ELF-1 (cell line): ENCODE data around the gene GARIN1A.
"Not testable (repeated sequence)": the region's sequence is repeated elsewhere in the genome, so short reads cannot be mapped to it uniquely, and the experiment has no call there.

Experiments used
- DNase-seq: peaks from one replicate; pipeline ENCODE4 v3.0.0-alpha.2; 2016; ENCODE audit warnings: low read depth, low spot score

Gene GARIN1A

DNA sequence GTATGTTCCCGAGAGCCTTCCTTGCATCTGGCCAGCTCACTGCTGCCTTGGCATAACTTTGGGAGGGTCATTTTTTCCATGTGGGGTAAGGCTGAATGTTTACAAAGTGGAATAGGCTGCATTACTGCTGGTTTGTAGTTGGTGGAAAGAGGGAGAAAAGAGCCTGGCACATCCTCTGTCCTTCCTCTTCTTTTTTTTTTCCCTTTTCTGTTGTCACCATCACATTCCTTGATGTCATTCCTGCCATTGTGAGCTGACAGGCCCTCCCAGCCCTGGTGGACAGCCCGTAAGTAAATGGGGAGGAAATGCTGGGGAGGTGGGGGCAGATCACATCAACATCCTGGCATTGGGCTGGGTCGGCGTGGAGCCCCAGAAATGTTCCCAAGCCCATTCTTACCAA lies at the start of gene GARIN1A:
GARIN1A (plus strand) TSS at position 301 of the 400 bp plus-strand sequence. CDS start 106 bp downstream, outside the sequence.
- DNase-seq = no peak

DNA sequence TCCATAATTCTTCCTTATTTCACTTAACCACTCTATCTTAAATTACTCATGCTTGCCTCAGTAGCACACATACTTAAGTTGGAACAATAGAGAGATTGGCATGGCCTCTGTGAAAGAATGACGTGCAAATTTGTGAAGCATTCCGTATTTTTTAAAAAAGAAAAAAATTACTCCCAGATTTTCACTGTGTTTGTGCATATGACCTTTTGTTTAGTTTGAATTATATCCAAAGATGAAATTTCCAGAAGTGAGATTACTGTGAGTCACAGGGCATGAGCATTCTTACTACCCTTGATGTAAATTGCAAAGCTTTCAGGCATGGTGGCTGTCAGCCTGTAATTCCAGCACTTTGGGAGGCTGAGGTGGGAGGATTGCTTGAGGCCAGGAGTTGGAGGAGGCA lies 45.0 kb upstream of the GARIN1A start:
- DNase-seq = not testable (repeated sequence)

DNA sequence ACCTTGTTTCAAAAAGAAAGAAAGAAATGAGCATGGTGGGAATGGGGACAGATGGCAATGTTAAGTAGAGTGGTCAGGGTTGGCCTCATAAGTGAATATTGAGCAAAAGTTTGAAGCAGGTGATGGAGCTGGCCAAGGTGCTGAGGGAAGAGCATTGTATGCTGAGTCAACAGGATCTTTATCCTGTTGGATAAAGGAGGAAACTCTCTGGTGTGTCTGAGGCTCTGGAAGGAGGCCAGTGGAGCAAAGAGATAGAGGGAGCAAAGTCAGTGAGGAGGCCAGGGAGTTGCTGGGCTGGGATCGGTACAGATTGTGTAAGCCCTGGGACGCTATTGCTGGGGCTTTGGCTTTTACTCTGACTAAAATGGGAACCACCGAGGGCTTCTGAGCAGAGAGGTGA lies 38.2 kb upstream of the GARIN1A start:
- DNase-seq = not testable (repeated sequence)

DNA sequence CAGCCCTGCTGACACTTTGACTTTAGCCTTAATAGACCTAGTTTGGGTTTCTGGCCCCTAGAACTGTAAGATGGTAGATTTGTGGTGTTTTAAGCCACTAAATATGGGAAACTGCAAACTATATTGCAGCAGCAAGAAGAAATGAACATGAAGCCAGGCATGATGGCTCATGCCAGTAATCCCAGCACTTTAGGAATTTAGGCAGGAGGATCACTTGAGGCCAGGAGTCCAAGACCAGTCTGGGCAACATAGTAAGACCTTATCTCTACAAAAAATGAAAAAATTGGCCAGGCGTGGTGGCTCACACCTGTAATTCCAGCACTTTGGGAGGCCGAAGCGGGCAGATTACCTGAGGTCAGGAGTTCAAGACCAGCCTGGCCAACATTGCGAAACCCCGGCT lies 26.9 kb upstream of the GARIN1A start:
- not testable (repeated sequence) for DNase-seq

DNA sequence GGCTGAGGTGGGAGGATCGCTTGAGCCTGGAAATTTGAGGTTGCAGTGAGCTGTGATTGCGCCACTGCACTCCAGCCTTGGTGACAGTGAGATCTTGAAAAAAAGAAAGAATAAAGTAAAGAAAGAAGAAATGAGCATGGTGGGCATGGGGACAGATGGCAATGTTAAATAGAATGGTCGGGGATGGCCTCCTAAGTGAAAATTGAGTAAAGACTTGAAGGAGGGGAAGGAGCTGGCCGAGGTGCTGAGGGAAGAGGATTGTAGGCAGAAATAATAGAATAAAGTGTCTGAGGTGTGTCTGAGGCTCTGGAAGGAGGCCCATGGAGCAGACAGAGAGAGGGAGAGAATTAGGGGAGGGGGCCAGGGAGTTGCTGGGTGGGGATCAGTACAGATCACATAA lies 26.2 kb upstream of the GARIN1A start:
- DNase-seq = not testable (repeated sequence)

DNA sequence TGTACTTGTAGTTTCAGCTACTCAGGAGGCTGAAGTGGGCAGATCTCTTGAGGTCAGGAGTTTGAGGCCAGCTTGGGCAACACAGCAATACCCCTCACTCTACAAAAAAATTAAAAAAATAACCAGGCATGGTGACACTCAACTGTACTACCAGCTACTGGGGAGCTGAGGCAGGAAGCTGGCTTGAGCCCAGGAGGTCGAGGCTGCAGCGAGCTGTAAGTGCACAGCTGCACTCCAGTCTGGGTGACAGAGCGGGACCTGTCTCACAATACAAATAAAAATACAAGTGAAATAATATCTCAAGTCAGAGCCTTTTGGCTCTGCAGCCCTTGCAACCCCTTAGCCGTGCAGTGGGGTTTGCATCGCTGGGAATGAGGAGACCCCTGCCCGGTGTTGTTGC lies 25.2 kb upstream of the GARIN1A start:
- DNase-seq = not testable (repeated sequence)

DNA sequence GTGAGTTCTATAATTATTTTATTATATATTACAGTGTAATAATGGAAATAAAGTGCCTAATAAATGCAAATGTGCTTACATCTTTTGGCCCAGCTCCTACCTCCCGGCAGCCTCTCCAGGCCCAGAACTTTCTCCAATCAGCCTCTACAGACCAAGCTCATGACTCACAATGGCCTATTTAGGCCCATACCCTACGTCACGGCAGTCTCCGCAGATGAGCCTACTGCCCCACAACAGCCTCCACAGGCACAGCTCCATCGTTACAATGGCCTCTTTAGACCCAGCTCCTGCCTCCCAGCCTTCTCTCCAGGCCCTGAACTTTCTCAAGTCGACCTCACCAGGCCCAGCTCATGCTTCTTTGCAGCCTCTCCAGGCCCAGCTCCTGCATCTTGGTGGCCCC lies 21.0 kb upstream of the GARIN1A start:
- not testable (repeated sequence) for DNase-seq

DNA sequence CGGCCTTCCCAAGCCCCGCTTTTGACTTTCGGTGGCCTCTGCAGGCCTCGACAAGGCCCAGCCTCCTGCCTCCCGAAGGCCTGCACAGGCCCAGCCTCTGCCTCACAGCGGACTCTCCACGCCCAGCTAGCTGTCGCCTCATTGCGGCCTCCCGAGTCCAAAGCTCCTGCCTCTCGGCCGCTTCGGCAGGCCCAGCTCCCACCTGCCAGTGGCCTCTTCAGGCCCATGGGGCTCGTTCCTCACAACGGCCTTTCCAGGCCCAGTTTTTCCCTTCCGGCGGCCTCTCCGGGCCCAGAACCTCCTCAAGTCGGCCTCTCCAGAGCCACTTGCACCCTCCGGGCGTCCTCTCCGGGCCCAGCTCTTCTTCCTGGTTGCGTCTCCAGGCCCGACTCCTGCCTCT lies 19.5 kb upstream of the GARIN1A start:
- not testable (repeated sequence) for DNase-seq

DNA sequence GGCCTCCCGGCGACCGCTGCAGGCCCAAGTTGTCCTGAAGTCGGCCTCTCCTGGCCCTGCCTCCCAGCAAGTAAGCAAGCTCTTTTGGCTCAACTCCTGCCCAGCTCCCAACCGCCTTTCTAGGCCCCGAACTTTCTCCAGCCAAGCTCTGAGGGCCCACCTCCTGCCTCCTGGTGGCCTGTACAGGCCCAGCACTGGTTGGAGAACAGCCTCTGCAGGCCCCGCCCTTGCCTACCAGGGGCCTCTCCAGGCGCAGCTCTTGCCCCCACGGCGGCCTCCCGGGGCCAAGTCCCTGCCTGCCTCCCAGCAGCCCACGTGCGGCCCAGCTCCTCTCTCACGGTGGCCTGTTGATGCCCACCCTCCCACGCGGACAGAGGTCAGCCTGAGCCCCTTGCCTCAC lies 18.9 kb upstream of the GARIN1A start:
- DNase-seq = not testable (repeated sequence)

DNA sequence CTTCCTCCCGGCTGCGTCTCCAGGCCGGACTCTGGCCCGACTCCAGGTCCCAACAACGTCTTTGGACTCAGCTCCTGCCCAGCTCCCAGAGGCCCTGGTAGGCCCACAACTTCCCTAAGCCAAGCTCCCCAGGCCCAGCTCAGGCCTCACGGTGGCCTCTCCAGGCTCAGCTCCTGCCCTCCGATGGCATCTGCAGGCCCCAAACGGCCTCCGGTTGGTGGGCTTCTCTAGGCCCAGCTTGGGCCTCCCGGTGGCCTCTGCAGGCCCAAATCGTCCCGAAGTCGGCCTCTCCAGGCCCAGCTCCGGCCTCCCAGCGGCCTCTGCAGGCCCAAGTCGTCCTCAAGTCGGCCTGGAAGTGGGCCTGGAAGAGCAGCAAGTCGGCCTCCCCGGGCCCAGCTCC lies 18.0 kb upstream of the GARIN1A start:
- not testable (repeated sequence) for DNase-seq

DNA sequence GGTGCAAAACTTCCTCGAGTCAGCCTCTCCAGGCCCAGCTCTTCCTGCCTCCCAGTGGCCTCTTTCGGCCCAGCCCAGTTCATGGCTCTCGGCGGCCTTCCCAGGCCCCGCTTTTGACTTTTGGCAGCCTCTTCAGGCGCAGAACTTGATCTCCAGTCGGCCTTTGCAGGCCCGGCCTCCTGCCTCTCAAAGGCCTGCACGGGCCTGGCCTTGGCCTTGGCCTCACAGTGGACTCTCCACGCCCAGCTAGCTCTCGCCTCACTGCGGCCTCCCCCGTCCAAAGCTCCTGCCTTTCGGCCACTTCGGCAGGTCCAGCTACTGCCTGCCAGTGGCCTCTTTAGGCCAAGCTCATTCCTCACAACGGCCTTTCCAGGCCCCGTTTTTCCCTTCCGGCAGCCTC lies 17.6 kb upstream of the GARIN1A start:
- DNase-seq = not testable (repeated sequence)

DNA sequence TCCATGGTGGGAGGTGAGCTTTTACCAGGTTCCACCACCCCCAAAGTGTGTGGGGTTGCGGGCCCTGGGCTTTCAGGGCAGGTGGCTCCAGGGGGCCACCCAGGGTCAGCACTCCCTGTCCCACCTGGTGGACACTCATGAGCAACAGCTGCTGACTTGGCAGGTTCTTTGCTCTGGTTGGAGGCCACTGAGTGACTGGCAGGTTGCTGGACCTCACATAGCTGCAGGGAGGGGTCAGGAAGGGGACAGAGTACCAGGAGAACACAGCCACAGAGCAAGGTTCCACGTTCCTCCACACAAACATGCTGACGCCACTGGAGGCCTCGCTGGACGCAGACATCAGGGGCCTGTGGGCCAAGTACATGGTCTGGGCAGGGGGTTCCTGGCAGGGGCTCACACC lies 13.7 kb upstream of the GARIN1A start:
- not testable (repeated sequence) for DNase-seq

DNA sequence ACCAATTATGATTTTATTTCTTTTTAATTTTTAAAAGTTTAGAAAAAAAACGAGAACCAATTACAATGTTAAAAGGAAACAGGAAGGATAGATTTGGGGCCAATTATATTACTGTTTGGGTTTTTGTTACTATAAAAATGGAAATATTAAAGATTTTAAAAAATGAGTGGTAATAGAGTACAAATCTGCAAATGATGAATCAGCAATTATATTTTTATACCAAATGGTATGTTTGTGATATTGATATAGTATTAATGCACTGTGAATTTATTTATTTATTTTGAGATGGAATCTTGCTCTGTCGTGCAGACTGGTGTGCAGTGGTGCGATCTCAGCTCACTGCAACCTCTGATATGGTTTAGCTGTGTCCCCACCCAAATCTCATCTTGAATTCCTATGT lies 11.5 kb upstream of the GARIN1A start:
- DNase-seq = no peak

DNA sequence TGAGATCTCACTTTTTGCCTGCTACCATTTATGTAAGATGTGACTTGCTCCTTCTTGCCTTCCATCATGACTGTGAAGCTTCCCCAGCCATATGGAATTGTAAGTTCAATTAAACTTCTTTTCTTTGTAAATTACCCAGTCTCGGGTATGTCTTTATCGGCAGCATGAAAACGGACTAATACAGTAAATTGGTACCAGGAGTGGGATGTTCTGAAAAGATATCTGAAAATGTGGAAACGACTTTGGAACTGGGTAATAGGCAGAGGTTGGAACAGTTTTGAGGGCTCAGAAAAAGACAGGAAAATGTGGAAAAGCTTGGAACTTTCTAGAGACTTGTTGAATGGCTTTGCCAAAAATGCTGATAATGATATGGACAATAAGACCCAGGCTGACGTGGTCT lies 10.6 kb upstream of the GARIN1A start:
- DNase-seq = no peak

DNA sequence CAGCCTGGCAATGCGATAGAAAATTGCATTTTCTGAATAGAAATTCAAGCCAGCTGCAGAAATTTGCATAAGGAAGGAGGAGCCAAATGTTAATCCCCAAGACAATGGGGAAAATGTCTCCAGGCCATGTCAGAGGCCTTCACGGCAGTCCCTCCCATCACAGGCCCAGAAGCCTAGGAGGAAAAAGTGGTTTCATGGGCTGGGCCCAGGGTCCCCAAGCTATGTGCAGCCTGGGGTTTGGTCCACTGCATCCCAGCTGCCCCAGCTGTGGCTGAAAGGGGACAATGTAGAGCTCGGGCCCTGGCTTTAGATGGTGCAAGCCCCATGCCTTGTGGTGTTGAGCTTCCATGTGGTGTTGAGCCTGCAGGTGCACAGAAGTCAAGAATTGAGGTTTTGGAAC lies 10.0 kb upstream of the GARIN1A start:
- DNase-seq = no peak

DNA sequence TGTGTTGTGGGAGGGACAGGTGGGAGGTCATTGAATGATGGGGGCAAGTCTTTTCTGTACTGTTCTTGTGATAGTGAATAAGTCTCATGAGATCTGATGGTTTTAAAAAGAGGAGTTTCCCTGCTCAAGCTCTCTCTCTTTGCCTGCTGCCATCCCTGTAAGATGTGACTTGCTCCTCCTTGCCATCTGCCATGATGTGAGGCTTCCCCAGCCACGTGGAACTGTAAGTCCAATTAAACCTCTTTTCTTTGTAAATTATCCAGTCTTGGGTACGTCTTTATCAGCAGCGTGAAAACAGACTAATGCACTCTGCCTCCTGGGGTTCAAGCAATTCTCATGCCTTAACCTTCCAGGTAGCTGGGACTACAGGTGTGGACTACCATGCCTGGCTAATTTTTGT lies 8.9 kb upstream of the GARIN1A start:
- not testable (repeated sequence) for DNase-seq

DNA sequence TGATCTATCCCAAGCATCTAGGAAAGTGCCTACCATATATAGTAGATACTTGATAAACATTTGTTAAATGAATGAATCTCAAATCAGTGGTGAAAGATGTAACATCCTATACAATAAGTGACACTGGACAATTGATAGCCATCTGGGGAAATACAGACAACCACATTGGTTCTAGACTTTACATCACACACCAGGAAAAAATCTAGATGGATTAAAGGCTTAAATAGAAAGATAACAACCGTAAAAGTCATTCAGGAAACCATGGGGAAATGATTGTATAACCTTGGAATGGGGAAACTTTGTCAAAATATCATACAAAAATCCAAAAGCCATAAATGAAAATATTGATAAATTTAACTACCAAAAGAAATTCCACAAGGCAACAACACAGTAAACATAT lies 7.0 kb upstream of the GARIN1A start:
- DNase-seq = no peak

DNA sequence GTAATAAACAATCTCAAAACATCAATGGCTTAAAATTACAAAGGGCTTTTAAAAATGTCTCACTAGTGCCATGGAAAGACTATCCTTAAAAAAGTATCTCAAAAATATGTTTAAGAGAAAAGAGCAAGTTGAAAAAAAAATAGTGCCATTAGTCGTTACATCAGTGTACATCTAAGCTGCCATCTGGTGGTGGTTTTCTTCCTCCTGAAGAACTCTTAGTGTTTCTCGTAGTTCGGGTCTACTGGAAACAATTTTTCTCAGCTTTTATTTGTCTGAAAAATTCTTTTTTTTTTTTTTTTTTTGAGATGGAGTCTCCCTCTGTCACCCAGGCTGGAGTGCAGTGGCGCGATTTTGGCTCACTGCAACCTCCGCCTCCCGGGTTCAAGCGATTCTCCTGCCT lies 5.9 kb upstream of the GARIN1A start:
- no peak for DNase-seq

DNA sequence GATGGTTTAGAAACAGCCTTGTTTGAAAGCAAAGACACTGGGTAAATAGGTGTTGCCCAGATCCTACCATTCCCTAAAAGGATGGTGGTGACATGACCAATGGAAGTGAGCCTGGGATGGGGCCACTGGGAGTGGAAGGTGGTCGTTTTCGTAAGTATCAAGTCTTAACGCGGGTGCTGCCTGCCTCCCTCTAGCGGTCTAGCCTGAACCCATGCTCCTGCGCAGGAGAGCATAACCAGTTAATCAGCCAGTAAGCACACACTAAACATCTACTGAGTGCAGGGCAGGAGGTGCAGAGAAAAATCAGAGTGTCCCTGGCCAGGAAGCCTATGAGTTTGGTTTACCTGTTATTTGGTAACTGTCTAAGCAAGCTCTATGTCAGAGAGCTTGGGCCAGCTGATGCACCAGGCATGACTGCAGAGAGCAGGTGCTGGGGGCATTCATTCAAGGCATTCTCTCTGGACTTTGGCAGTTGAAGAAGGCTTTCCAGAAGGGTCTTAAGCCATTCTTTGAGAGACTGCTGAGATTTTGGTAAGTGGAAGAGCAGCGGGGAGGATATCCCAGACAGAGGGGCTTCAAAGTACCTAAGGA lies 930 bp downstream of the GARIN1A start:
- DNase-seq = peak; percentile 63

DNA sequence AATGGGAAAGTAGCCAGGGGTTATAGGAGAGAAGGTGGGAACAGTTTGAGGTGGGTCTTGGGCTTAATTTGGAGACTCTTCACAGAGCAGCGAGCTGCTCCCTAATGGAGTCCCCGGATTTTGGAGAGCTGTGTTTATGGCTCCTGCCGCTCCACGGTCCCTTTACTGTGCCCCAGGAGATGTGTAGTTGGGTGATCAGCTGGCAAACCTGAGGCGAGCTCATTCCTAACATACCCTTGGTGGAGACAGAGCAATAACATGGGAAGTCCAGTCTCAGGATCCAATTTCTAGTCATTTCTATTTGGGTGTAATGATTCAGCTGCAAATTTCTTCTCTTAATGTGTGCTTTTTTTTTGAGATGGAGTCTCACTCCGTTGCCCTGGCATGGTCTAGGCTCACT lies 1.5 kb downstream of the GARIN1A start:
- DNase-seq = no peak

DNA sequence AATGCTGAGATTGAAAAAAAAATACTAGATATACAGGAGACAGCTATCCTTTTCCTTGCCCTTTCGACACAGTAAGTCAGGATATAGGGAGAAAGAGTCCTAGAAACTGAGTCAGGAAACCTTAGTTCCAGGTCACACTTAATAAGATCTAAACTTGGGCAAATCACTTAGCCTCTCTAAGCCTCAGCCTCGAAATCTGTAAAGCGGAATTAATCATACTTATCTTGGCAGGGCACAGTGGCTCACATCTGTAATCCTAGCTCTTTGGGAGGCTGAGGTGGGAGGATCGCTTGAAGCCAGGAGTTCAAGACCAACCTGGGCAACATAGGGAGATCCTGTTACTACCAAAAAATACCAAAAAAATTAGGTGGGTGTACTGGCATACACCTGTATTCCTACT lies 4.6 kb downstream of the GARIN1A start:
- no peak for DNase-seq

DNA sequence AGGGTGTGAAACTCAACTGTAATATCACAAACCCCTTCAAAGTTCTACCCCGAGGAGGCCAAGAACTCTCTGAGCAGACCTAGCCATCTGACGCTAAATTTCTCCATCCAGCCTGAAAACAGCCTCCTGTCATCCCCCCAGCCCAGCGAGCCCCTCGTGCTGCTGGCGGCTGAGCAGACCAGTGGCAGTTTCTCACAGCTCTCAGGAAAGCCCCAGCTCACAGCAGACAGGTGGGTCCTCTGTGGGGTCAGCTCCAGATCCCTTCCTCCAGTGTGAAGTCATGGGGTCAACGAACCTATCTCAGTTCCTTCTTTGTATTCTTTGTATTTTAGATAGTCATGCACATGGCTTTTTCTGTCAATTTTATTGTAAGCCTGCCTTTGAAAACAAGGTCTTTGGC lies 7.8 kb downstream of the GARIN1A start:
- no peak for DNase-seq

DNA sequence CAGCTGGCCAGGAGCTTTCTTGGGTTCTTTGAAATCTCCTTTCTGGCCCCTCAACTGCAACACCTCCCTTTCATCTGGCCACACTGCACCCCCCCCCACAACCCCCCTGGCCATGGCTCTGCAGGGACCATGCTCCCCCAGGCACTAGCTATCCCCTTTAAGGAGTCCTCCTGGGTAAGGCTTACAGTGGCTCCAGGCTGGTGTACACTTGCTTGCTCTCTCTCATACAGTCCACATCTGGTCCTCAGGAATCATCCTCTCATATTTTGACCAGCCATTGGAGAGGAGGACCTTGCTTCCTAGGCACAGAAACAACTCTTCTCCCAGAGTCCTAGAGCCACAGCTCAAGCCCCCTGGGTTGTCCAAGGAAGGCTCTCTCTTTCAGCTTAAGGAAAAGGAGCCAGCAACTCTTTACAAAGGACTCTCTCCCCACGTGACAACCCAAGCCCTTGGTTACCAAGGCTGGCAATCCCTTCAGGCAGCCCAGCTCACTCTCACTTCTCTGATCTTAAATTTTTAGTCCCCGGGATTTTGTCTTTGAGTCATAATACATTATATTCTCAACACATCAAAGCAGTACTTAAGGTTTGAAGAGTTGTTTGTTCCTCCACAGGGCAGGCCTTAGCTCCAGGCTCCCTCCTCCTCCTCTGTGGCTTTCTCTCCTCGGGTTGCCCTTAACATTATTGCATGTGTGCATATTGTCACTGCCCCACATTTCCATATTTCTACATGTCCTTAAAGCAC lies 9.9 kb downstream of the GARIN1A start:
- DNase-seq = no peak
